NCI-H146 (cell line): ENCODE results near the gene POLK.
"Not testable (repeated sequence)": the region's sequence is repeated elsewhere in the genome, so short reads cannot be mapped to it uniquely, and the experiment has no call there.

Experiments
- DNase-seq: peaks from one replicate; lab custom pipeline; 2025; lab: John Stamatoyannopoulos, UW

POLK gene

DNA sequence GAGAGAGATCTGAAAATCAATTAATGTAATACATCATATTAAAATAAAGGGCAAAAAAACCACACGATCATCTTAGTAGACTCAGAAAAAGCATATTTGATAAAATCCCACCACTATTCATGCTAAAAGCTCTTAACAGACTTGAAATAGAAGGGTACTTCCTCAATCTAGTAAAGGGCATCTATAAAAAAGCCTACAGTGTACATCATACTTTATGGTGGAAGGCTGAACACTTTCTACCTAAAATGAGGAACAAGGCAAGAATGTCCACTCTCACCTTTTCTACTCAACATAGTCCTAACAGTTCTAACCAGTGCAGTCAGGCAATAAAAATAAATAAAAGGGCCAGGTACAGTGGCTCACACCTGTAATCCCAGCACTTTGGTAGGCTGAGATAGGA is 38.9 kb downstream of the POLK start:
- no peak for DNase-seq

DNA sequence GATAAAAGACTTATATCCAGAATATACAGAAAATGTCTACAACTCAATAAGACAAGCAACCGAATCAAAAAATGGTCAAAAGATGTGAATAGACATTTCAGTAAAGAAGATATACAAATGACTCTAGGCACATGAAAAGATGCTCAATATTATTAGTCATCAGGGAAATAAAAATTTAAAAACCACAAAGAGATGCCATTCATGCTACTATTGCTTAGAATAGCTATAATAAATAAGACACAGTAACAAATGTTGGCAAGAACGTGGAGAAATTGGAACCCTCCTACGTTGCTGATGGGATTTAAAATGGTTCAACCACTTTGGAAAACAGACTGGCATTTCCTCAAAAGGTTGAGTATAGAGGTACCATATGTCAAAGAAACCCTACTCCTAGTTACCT is 39.8 kb downstream of the POLK start:
- no peak for DNase-seq

DNA sequence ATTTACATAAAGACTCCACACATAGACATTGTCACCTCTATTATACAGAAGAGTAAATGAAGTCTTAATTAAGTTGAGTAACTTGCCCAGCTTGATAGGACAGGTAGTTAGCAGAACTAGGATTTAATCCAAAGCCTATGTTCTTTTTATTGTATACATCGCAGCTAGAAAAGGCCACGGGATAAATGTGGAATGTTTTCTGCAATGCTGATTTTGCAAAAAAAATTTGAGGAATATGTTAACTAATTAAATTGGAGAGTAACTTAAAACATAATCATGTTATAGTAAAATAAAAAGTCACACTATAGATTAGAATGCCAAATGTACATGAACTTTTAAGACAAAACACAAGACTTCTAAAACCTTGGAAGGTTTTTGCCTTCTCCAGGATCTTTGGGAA is 41.1 kb downstream of the POLK start:
- DNase-seq, result no peak

DNA sequence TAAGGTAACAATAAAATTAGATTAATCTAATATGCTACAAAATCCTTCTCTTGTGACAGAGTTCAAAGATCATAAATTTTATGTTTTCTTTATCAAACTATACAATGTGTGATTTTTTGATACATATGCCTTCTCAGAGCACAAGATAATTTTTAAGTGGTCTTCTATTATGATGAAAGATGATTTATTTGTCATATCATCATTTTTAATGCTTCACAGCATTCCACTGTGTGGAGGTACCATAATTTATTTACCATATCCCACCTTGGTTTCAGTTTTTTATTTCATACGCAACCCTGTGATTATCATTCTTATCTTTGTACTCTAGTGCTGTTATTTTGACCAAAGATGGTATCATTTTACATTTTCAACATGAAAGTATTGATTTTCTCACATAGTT is 41.7 kb downstream of the POLK start:
- no peak for DNase-seq

DNA sequence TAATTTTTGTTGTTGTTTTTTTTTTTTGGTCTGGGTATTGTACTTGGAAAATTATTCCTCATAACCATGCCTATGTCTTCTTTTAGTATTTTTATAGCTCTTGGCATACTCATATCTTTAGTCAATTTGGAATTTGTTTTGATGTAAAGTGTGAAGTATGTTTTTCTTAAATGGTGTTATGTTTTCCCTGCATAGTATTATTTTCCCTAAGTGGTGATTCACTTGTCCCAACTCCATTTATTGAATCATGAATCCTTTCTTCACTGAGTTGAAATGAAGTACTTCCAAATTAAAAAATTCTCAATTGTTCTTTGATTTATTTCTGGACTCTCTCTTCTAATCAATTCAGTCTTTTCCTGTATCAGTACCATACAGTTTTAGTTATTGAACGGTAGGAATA is 46.5 kb downstream of the POLK start:
- no peak for DNase-seq

DNA sequence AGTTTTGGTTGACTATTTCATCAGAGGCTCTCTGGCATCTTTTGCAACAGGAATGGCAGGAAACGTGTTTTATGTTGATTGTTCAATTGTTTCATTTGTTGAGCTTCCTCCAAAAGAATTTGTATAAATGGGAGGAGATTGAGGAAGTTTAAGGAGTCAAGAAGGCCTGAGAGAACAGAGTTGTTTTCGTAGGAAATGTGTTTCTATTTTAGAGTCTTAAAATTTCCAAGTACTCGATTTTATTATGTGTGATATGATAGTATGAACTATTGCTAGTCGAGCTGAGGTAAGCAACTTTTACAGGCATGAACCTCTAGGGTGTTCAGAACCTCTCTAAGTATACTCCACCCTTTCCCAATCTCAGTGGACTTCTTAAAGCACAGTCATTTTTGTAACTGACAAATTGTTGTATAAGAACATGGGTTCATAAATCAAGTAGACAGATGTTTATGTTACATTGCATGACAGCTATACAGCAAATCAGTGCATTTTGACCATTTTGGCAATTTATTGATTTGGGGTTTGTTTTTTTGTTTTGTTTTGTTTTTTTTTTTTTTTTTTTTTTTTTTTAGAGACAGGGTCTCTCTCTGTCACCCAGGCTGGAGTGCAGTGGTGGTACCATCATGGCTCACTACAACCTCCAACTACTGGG is 47.4 kb downstream of the POLK start:
- no peak for DNase-seq

DNA sequence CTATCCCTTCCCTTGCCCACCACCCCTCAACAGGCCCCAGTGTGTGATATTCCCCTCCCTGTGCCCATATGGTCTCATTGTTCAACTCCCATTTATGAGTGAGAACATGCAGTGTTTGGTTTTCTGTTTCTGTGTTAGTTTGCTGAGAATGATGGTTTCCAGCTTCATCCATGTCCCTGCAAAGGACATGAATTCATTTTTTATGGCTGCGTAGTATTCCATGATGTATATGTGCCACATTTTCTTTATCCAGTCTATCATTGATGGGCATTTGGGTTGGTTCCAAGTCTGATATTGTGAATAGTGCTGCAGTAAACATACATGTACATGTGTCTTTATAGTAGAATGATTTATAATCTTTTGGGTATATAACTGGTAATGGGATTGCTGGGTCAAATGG is 49.0 kb downstream of the POLK start:
- not testable (repeated sequence) for DNase-seq

DNA sequence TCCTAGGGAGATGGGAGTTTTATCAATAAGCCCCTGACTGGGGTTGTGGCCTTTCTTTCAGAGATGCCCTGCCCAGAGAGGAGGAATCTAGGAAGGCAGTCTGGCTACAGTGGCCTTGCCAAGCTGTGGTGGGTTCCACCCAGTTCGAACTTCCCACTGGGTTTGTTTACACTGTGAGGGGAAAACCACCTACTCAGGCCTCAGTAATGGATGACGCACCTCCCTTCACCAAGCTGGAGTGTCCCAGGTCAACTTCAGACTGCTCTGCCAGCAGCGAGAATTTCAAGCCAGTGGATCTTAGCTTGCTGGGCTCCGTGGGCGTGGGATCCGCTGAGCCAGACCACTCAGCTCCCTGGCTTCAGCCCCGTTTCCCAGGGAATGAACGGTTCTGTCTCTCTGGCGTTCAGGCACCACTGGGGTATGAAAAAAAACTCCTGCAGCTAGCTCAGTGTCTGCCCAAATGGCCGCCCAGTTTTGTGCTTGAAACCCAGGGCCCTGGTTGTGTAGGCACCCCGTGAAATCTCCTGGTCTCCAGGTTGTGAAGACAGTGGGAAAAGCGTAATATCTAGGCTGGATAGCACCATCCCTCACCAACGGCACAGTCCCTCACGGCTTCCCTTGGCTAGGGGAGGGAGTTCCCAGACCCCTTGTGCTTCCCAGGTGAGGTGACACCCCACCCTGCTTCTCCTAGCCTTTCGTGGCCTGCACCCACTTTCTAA is 54.5 kb downstream of the POLK start:
- DNase-seq, result not testable (repeated sequence)

DNA sequence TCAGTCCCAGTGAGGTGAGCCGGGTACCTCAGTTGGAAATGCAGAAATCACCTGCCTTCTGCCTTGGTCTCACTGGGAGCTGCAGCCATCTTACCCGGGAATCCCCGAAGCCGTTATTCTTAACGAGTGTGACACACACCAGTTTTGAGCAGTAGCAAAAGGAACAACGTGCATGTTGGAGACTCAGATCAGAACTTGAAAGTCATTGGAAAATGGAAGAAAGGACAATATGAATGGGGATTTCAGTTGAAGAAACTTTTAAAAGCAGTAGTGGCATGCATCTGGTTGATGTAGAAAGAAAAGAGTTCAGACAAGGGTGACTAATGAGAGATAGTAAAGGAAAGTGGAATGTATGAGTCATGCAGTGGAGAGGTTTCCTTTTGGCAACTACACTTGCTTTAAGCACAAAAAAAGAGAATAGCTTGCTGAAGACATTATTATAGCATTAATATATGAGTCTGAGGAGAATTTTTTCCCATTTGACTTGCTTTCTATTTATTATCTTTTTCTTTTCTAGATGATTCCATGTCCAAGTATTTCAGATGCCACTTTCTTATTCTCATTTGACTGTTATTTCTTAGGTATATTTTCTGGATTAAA is 55.1 kb downstream of the POLK start:
- no peak for DNase-seq

DNA sequence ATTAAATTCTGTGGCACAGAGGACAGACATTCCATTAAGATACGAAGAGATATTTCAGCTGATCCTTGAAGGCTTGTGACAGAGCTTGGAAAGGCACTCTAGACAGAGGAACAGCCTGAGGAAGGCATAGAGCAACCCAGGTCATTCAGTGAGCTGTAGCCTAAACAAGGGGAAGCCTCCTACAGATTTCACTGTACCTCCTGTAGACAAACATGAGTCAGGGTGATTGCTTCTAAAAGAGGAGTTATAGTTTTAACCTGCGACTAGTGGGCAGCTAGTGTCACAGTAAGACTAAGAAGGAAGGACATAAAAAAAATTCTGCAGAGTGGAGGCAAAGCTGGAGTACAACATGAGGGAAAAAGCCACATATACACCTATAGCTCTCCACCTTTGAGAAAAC is 56.0 kb downstream of the POLK start:
- DNase-seq, result no peak

DNA sequence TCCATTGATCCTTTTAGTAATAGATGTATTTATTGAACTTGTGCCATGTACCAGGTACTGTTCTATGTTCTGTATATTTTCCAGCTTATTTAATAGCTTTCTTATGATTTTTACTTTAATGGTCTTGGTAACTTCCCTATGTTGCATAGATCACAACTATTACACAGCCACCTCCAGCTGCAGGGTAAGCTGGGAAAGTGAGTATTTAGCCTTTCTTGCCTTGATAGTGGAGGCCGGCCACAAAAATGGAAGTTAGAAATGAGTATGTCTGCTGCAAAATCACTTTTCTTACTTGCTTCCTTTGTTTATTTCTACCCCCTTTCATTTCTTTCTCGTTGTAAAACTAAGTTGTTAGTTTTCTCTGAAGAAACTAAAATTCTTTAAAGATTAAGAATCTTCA is 56.5 kb downstream of the POLK start:
- DNase-seq, result no peak

DNA sequence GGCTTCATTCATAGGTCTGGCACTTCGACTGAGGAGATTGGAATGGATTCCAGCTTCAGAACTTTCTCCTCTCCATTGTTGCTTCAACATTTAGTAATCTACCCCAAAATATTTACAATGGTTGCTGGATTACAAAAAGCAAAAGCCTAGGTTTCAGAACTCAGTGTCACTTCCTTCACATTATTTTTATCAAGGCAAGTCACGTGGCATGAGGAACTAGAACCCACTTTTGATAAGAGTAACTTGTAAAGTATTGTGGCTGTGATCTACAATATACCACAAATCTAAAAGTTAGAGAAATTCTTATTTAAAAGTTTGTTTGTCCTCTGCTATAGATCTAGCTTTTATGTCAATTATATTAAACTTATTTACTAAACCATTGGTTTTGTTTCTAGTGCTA is 59.9 kb downstream of the POLK start:
- DNase-seq, result no peak

DNA sequence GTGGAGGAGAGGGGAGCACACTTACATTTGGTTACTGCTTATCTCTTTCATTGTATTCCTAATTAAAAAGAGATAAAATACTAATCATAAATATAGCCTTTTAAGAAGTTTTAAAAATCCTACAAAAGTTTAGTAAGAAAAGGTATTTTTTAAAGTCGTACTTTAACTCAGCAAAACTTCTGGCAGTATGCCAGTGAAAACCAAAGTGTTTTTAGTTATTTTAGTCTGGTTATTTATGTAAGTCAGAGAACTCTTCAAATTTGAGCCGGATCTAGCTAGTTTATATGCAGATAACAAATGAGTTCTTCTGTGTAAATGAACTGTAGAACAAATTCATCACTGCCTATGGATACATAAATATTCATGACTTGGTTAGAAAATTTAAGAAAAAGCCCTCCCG is 63.1 kb downstream of the POLK start:
- DNase-seq, result no peak

DNA sequence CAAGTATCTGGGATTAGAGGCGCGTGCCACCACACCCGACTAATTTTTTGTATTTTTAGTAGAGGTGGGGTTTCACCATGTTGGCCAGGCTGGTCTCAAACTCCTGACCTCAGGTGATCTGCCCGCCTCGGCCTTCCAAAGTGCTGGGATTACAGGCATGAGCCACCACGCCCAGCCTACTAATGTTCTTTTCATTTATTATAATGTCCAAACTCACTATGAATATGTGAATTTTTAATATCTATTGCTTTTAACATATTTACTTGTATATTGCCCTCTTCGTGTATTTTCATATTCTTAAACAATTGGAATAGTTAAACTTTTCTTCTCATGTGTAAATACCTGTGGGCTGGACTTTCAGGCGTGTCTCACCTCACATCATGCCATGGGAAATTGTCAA is 66.6 kb downstream of the POLK start:
- not testable (repeated sequence) for DNase-seq

DNA sequence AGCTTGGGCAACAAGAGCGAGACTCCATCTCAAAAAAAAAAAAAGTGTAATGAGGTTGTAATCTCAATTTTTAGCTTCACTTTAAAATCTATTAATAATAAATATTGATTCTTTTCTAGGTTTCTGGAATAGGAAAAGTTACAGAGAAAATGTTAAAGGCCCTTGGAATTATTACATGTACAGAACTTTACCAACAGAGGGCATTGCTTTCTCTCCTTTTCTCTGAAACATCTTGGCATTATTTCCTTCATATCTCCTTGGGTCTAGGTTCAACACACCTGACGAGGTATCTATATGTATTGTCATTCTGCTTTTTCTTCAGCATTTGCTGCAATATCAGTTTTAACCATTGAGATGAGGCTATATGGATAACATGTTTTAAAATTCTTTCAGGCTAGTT is 73.0 kb downstream of the POLK start:
- no peak for DNase-seq

DNA sequence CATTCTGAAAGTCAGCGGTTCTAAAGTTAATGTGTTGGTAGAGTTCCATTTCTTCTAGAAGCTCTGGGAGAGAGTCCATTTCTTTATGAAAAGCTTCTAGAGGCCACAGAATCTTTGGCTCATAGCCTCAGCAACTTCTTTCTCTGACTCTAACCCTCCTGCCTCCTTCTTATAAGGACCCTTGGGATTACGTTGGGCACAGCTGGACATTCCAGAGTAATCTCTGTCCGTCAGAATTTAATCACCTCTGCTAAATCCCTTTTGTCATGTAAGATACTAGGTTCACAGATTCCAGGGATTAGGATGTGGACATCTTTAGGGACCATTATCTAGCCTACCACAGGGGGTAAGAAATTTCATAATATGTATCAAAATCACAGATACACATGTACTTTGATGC is 77.0 kb downstream of the POLK start:
- DNase-seq, result no peak

DNA sequence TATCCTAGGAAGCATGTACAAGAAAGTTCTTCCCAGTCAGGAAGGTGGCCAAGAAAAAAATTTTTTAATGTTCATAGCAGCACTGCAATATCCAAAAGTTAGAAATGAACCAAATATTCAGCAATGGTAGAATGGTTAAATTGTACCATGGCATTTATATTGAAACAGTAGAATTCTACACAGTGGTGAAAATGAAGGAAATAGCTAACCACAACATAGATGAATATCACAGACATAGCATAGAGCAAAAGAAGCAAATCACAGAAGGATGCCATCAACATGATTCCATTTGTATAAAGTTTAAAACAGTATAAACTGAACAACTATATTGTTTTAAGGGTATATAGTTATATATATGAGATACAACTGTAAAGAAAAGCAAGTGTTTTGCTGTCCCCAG is 88.8 kb downstream of the POLK start:
- DNase-seq, result no peak

DNA sequence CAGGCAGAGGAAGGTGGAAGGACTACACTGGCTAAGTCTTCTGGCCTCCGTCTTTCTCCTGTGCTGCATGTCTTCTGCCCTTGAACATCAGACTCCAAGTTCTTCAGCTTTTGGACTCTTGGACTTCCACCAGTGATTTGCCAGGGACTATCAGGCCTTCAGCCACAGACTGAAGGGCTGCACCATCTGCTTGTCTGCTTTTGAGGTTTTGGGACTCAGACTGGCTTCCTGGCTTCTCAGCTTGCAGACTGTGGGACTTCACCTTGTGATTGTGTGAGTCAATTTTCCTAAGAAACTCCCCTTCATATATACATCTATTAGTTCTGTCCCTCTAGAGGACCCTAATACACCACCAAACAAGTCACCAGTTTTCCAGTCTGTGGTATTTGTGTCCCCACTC is 89.9 kb downstream of the POLK start:
- no peak for DNase-seq

DNA sequence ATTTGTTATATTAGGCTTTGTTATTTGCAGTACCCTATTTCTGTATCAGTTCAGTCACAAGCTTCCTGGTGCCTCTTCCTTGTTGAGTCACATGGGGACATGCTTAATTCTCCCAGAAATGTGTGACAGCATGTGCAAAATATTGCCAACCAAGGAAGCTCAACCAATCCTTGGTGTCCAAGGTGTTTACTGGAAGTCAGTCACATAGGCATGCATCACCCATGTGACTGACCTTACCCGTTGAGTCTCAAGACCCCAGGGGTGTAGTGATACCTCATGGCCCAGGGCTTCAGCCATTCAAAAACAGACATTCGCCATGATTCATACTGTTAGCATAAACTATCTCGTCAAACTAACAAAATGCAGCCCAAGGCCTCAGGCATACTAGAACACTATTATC is 90.3 kb downstream of the POLK start:
- no peak for DNase-seq

DNA sequence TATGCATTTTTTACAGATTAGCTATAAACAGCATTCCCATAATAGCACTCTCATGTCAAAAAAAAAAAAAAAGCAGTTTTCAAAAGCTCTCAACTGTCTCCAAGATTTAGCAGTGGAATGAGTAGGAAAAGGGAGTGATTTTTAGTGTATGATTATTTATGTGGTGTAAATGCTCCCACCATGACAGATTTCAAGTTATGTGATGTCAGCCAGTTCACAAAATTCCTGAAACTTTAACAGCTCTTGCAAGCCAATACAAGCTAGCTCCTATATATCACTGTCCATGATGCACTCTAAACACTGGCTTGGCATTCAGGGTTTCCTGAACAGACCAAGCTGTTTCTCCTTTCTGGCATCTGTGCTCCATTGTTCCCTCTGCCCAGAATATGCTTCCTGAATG is 91.7 kb downstream of the POLK start:
- DNase-seq, result no peak

DNA sequence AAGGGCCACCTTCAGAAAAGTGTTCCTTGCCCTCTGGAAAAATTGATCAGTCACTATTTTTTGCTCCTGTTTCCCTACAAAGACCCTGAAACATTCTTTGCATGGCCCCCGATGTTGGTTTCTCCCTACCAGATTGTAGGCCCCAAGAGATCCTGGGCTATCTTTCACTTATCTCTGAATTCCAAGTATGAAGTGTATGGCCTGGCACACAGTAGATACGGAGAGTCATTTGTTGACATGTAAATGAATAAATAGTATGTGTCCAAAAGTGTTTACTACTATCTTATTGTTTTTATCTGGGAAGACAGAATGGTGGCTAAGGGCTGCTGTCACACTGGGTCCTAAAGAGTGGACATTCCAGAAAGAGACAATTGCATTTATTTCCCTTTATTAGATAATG is 92.1 kb downstream of the POLK start:
- no peak for DNase-seq

DNA sequence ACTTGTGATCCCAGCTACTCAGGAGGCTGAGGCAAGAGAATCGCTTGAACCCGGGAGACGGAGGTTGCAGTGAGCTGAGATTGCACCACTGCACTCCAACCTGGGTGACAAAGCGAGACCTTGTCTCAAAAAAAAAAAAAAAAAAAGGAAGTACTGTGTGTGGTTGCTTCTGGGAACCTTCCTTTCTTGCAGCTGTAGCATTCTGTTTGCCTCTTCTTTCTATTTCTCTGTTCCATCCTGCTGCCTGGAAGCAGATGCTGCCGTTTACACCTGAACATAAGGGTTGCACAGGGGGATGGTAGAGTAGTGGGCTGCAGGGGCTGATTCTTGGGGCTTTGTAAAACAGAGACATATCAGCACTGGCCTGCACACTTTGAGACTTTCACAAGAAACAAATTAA is 95.7 kb downstream of the POLK start:
- not testable (repeated sequence) for DNase-seq

DNA sequence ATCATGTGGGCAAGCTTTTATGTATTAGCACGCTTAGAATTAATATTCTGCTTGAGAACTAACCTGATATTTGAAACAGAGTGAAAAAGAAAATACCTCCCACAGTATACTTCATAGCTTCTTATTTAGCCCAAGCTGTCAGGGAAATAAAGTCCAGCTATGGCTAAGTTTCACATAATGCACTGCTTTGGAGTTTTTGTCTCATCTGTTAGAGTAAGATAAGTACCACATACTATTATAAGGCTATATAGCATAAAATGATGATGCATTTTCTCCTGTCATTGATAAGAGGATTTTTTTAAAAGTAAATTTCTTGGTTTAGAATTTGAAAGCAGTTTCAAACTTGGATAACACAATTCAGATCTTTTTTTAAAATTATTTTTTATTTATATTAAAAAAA is 97.2 kb downstream of the POLK start:
- no peak for DNase-seq

DNA sequence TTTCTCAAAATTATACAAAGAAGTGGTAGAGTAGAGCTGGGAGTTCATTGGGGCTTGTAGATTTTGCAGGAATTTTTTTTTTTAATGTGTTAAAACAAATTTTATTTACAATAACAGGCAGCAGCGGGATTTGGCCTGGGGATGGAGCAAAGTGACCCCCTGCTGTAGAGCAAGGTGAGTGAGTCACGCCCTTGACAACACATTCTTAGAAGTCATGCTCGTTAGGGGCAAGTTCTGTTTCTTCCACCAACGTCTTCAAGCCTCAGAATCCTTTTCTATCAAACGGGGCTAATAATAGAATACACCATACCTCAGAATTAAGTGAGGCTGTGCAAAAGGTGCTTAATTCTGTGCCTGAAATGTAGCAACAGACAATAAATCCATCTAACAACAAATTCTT is 98.5 kb downstream of the POLK start:
- DNase-seq, result peak; percentile 1
